Fibroblast of lung (primary cell): ENCODE data around the gene WDR4. TPM values are rescaled to one million over a fixed set of nuclear protein-coding genes. Genes with fewer than 3 reads are reported as not detected.
"Not testable (repeated sequence)": the region's sequence is repeated elsewhere in the genome, so short reads cannot be mapped to it uniquely, and the experiment has no call there.

Source experiments
- DNase-seq, 2 donors: peaks; one replicate each; pipeline versions ENCODE4 v3.0.0 to v3.0.0-alpha.2; 2010; ENCODE audit warnings: low read depth in 2 of 2
- H2AFZ ChIP-seq: 2 replicates; pipeline ENCODE4 v1.5.1; 2012; ENCODE audit warnings: low read length, control low read depth, inconsistent platforms
- H3K27ac ChIP-seq: 2 replicates; pipeline ENCODE4 v1.5.1; 2011; ENCODE audit warnings: low read length, control low read depth; ENCODE audit not compliant: insufficient read depth
- H3K27me3 ChIP-seq: 2 replicates; pipeline ENCODE4 v1.5.1; 2011; ENCODE audit warnings: mild to moderate bottlenecking, low read length; ENCODE audit not compliant: control insufficient read depth, insufficient read depth
- H3K36me3 ChIP-seq: 2 replicates; pipeline ENCODE4 v1.5.1; 2011; ENCODE audit warnings: low read length; ENCODE audit not compliant: control insufficient read depth, insufficient read depth
- H3K4me1 ChIP-seq: 2 replicates; pipeline ENCODE4 v1.5.1; 2011; ENCODE audit warnings: low read length; ENCODE audit not compliant: control insufficient read depth, insufficient read depth; ENCODE audit errors: extremely low read depth
- H3K4me2 ChIP-seq: 2 replicates; pipeline ENCODE4 v1.5.1; 2011; ENCODE audit warnings: low read length, control low read depth; ENCODE audit not compliant: insufficient read depth; ENCODE audit errors: extremely low read depth
- H3K4me3 ChIP-seq, 4 experiments: fragments of 200-600 bp in 1 of 4; sonication (generic) in 1 of 4; replicated peaks in 1 of 4; 2 replicates each; pipeline ENCODE4 v1.5.1; 2011 to 2016; ENCODE audit warnings: low read length in 4 of 4, low read depth in 3 of 4, mild to moderate bottlenecking in 3 of 4, control low read depth in 2 of 4, inconsistent platforms in 1 of 4, mixed read lengths in 1 of 4; ENCODE audit not compliant: insufficient read depth in 1 of 4; ENCODE audit errors: control extremely low read depth in 1 of 4
- H3K79me2 ChIP-seq: 2 replicates; pipeline ENCODE4 v1.5.1; 2012; ENCODE audit warnings: mild to moderate bottlenecking, low read length, inconsistent platforms; ENCODE audit not compliant: control insufficient read depth, insufficient read depth
- H3K9ac ChIP-seq: 2 replicates; pipeline ENCODE4 v1.5.1; 2011; ENCODE audit warnings: mild to moderate bottlenecking, low read length, control low read depth; ENCODE audit not compliant: insufficient read depth
- H3K9me3 ChIP-seq: 2 replicates; pipeline ENCODE4 v1.5.1; 2012; ENCODE audit warnings: low read depth, low read length; ENCODE audit not compliant: control insufficient read depth, insufficient read depth
- H4K20me1 ChIP-seq: 2 replicates; pipeline ENCODE4 v1.5.1; 2011; ENCODE audit warnings: low read length; ENCODE audit not compliant: control insufficient read depth, insufficient read depth; ENCODE audit errors: extremely low read depth
- CTCF ChIP-seq, 2 donors: IDR thresholded peaks in 1 of 2; conservative IDR thresholded peaks in 1 of 2; 1 replicate in 1 of 2; 2 replicates in 1 of 2; pipeline ENCODE4 v1.5.1; 2011 to 2012; ENCODE audit warnings: low read length in 2 of 2, control low read depth in 1 of 2, inconsistent platforms in 1 of 2, low read depth in 1 of 2, mild to moderate bottlenecking in 1 of 2
- EZH2 ChIP-seq: IDR thresholded peaks from 2 replicates; pipeline ENCODE4 v1.5.1; 2012; ENCODE audit warnings: low read length, control low read depth, mild to moderate bottlenecking; ENCODE audit errors: missing control alignments
- polyA plus RNA-seq, 2 donors: library from polyadenylated mRNA; depleted of rRNA in 1 of 2; stranded (reverse) in 1 of 2; unstranded in 1 of 2; fragments of >200 nt; gene quantifications; 2 replicates each; pipeline ENCODE4 v1.2.1, GENCODE V29; 2011 to 2012; ENCODE audit warnings: missing spikeins in 1 of 2
- total RNA-seq: library from RNA; depleted of rRNA; stranded (reverse); fragments of >200 nt; gene quantifications from 2 replicates; pipeline ENCODE4 v1.2.1, GENCODE V29; 2014

WDR4 gene
- total and polyA plus RNA-seq, 2 donors (not counting 1 experiment from before 2014, with no cell fraction given), result 8.2 to 10.2 TPM

- TF ChIP-seq CTCF (conservative IDR thresholded peaks at IDR 0.05 in 1 of 2, IDR thresholded peaks at IDR 0.05 in 1 of 2; ENCODE audit: low read depth in 1 of 2, low read length in 2 of 2), result no peak
- no peak for TF ChIP-seq EZH2
- no peak for DNase-seq
- no peaks in the 10 kb centered on the region for H3K9me3 ChIP-seq
These were observed 29.5 kb downstream of the WDR4 start for GRCh38 chr21:42849759-42850412.

GRCh38 chr21:42848932-42849758, 30.2 kb downstream of the WDR4 start:
- Histone ChIP-seq H2AFZ (no peak overlapping the region), H3K4me2 (no peak overlapping the region), H3K27ac (no peak overlapping the region), H3K4me1 (peaks cover 2% of the 10 kb centered on the region), H3K4me3 (no peak overlapping the region), H4K20me1 (no peaks in the 10 kb centered on the region), H3K9me3 (no peaks in the 10 kb centered on the region), H3K27me3 (no peaks in the 10 kb centered on the region), H3K79me2 (peaks cover 4% of the 10 kb centered on the region), H3K9ac (no peak overlapping the region), H3K36me3 (peaks cover 34% of the 10 kb centered on the region)
- DNase-seq, result no peak
- TF ChIP-seq CTCF (conservative IDR thresholded peaks at IDR 0.05 in 1 of 2, IDR thresholded peaks at IDR 0.05 in 1 of 2; ENCODE audit: low read depth in 1 of 2, low read length in 2 of 2) (no peak), EZH2 (no peak)

More at GRCh38 chr21:42849759-42850412, 29.5 kb downstream of the WDR4 start:
- no peak overlapping the region for H3K4me2 ChIP-seq
- peaks cover 2% of the 10 kb centered on the region for H3K79me2 ChIP-seq
- peaks cover 2% of the 10 kb centered on the region for H3K4me1 ChIP-seq
- H3K27me3 ChIP-seq, result no peaks in the 10 kb centered on the region
- H2AFZ ChIP-seq, result no peak overlapping the region
- H4K20me1 ChIP-seq, result no peaks in the 10 kb centered on the region
- H3K36me3 ChIP-seq, result peaks cover 40% of the 10 kb centered on the region
- H3K9ac ChIP-seq, result no peak overlapping the region
- no peak overlapping the region for H3K27ac ChIP-seq
- H3K4me3 ChIP-seq, result no peak overlapping the region

GRCh38 chr21:42848144-42848931, 31.0 kb downstream of the WDR4 start:
- not testable (repeated sequence) for H3K4me2 ChIP-seq, H3K79me2 ChIP-seq
- peaks cover 29% of the 10 kb centered on the region for H3K36me3 ChIP-seq

More at GRCh38 chr21:42848144-42848931, 31.0 kb downstream of the WDR4 start:
- H4K20me1 ChIP-seq, H3K27ac ChIP-seq, DNase-seq, H3K27me3 ChIP-seq, H3K4me1 ChIP-seq, H3K9ac ChIP-seq, H2AFZ ChIP-seq, H3K4me3 ChIP-seq, H3K9me3 ChIP-seq: not testable (repeated sequence)
